Fibroblast of peridontal ligament (primary cell): ENCODE measurements around the gene PLEKHO2.

Source experiments
- DNase-seq: peaks from one replicate; pipeline ENCODE4 v3.0.0-alpha.2; 2010; ENCODE audit errors: extremely low read depth

PLEKHO2 gene

DNA sequence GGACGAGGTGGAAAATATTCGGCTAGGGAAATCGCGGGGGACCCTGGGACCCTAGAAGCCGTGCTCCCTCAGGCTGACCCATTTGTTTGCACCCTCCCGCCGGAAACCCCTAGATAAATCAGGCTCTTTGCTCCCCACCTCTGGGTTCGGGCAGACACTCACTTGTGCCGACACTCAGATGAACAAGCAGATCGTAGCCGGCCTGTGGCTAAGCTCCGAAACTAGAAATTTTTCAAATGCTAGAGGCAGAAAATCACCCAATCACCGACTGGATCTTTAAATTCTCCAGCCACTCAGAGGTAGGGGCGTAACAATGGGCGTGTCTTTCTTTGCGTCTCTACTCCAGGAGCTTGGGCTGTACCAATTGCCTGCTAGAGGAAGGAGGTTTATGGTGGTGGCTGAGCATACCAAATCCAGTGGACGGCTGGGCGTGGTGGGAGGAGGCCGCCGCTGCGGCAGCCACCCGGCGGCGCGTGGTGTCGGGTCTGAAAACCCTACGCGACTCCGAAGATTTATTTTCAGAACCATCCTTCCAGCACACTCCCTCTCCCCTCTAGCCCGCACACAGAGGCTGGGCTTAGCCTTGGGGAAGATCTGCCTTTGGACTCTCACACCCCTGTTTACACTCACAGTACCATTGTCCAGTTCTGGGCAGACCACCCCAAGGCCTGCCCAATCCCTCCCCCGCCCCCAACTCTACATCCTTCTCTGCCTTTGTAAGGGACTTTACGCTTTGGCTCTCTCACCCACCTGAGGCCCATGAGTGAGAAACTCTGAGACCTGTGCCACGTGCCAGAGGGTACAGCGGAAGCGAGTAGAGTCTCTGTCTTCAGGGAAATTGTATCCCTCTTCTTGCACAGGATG, 16.1 kb upstream of the PLEKHO2 start, which contains the start of gene PIF1:
PIF1 (minus strand) TSS at position 217 of the 864 bp plus-strand sequence. CDS start 1,312 bp downstream, outside the sequence.
- DNase-seq: peak; percentile 99

DNA sequence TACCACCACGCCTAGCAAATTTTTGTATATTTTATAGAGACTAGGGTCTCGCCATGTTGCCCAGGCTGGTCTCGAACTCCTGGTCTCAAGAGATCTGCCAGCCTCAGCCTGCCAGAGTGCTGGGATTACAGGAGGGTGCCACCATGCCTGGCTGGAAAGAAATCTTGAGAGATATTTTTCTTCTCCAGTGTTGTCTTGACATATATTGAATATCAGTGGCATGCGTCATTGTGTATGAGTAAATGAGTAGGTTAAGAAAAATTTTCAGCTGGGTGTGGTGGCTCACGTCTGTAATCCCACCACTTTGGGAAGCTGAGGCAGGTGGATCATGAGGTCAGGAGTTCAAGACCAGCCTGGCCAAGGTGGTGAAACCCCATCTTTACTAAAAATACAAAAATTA, 12.7 kb upstream of the PLEKHO2 start:
- DNase-seq: no peak

DNA sequence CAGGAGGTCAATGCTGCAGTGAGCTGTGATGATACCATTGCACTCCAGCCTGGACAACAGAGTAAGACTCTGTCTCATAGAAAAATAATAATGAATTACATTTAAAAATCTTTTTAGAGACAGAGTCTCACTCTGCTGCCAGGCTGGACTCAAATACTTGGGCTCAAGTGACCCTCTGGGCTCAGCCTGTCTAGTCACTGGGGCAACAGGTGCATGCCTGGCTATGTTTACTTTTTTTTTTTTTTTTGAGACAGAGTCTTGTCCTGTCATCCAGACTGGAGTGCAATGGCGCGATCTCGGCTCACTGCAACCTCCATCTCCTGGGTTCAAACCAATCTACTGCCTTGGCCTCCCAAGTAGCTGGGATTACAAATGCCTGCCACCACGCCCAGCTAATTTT, 8.0 kb upstream of the PLEKHO2 start:
- no peak for DNase-seq

- no peak for DNase-seq
Measured at GRCh38 chr15:64836023-64836536, 5.6 kb upstream of the PLEKHO2 start.

DNA sequence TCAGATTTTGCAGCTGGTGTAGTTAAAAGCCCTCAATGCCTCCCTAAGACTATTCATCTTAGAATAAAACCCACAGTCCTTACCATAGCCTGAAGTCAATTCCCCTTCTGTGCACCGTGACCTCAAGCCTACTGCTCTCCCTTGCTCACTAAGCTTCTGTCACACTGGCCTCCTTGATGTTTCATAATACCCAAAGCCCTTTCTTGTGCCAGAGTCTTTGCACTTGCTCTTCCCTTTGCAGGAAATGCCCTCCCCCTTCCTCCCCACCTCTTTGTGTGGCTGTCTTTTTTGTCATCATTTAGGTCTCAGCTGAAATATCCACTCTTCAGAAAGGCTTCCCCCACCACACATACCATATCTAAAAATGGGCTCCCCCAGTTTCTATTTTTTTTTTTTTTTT, 4.2 kb upstream of the PLEKHO2 start:
- no peak for DNase-seq

DNA sequence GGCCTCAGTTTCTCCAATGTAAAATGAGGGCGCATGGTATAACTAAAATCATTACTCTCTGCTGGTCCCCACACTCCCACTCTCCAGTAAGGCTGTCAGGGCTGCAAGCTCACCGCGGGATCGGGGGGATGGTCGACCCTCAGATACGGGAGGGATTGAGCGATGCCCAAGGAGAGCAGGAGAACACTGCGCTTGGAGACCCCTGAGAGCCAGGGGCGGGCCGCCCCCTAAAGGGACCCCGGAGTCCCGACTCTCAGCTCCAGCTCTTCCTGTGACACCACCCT, 713 bp upstream of the PLEKHO2 start:
- no peak for DNase-seq

GRCh38 chr15:64842096-64842939, 603 bp downstream of the PLEKHO2 start:
- DNase-seq: peak; percentile 41

DNA sequence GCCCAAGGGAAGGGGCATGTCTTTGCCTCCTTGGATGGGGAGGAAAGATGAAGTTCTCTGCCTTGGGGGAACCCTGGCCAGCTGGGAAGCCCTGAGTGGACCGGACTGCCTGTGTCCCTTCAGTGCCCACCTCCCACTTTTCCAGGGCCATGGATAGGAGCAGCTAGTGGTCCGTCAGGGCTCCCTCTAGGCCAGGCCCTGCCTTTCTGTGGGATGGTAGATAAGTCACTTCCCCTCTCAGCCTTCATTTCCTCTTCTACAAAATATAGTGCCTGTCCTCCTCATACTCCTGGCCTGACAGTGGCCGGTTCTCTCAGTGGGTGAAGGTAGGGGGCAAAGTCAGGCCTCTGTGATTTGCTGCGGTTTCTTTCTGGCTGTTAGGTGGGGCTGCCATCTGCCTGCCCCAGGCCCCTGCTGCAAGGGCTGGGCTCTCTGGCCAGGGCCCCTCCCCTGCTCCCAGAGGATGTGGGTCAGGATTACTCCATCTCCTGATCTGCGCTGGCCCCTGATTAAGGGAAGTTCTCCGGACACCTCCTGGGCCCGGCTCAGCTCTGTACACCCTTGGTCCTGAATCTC, 1.4 kb downstream of the PLEKHO2 start:
- DNase-seq: peak; percentile 41

- DNase-seq: no peak
Measured at GRCh38 chr15:64843991-64844390, 2.3 kb downstream of the PLEKHO2 start.

DNA sequence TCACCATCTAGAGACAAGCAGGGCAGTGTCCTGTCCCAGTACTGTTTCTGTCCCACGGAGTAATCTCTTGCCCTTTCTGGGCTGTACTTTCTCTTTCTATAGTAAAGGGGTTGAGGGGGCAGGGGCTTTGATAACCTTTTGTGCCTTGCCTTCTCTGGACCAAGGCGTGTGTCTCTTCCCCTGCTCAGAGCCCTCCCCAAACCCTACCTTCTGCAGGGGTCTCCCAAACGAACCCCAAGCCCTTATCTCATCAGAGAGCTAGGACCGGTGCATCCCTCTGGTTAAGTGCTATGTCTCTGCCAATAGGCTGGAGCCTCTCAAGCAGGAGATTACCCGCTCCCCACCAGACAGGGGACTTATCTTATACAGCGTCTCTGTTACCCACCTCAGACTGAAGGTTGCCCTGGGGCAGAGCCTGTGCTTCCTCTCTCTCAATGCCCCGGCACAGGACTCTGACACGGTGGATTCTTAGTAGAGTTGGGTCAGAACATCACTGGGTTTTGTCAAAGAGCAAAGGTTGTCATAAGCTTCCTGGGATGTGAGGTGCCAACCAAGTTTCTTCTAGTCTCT, 2.9 kb downstream of the PLEKHO2 start:
- no peak for DNase-seq

DNA sequence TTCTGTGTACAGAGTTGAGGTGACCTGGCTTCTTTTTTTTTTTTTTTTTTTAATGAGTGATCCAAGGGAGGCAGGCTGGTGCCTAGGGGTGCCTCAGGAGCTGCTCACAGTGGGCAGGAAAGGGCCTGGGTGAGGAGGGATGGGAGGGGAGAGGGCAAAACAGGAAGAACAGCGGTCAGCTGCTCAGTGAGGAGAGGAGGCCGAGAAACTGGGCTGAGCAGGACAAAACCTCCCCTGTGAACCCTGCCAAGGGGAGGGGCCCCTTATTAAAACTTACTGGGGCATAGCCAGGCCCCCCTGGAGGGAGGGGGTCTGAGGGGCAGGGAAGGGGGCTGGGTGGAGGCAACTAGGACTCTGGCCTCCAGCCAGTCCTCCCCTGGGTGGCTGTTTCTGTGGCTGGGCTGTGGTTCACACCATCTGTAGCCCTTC, 3.5 kb downstream of the PLEKHO2 start:
- no peak for DNase-seq

DNA sequence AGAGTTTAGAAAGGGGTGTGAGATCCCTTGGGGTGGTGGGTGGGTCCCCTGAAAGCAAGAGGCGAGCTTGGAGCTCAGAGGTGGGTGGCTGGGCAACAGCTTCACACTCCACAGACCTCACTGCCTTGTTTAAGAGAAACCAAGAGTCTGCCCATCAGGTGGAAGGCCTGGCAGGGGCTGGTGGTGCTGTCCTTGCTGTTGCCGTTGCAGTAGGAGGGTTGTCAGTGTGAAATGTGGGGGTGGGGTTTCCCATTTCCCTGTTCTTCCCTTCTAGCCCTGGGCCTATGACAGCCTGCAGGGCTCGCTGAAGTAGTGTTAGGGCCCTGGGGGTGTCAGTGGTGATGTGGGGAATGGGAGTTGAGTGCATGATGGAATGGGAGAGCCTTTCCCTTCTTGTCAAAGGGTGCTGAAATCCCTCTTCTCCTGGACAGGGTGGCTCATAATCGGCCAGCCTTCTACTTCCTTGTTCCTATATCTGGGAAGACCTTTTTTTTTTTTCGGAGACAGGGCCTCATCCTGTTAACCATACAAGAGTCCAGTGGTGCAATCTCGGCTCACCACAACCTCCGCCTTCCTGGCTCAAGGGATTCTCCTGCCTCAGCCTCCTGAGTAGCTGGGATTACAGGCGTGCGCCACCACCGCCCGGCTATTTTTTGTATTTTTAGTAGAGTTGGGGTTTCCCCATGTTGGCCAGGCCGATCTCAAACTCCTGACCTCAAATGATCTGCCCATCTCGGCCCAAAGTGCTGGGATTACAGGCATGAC, 4.3 kb downstream of the PLEKHO2 start:
- DNase-seq: no peak

GRCh38 chr15:64847016-64847415, 5.3 kb downstream of the PLEKHO2 start:
- no peak for DNase-seq

- DNase-seq: no peak
Measured at GRCh38 chr15:64847448-64847847, 5.7 kb downstream of the PLEKHO2 start.

DNA sequence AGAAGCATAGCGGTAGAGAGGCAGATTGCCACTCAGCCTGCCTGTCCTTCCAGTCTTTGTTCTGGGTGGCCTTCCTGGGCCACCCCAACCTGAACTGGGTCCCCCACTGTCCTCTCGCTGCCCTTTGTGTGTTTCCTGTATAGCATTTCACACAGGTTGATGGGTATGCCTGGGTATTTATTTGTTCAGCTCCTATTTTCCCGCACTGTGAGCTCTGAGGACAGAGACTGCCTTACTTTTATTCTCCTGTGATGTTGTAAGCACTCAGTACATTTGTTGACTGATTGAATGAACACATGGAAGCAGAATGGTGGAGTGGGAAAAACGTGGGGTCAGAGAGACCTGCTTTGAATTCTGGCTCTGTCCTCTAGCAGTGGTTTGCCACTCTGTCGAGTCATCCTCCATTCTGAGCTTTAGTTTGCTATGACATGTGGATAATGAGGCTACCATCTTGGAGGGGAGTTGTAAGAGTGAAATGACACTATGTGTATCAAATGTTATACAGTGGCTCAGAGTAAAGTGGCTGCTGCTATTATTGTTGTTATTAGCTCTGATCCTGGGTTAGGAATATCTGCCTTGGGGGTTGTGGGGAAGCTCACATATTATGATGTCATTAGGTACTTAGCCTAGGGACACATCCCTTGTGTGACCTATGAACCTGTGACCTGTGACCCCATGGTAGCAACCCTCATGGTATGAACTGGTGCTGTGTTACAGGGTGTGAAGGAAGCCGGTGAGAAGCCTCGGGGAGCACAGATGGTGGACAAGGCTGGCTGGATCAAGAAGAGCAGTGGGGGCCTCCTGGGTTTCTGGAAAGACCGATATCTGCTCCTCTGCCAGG, 6.4 kb downstream of the PLEKHO2 start:
- DNase-seq: no peak

GRCh38 chr15:64850778-64851502, 9.2 kb downstream of the PLEKHO2 start:
- no peak for DNase-seq

- DNase-seq: peak; percentile 83
Measured at GRCh38 chr15:64851503-64851840, 9.8 kb downstream of the PLEKHO2 start.

- no peak for DNase-seq
Measured at GRCh38 chr15:64854041-64854440, 12.3 kb downstream of the PLEKHO2 start.

DNA sequence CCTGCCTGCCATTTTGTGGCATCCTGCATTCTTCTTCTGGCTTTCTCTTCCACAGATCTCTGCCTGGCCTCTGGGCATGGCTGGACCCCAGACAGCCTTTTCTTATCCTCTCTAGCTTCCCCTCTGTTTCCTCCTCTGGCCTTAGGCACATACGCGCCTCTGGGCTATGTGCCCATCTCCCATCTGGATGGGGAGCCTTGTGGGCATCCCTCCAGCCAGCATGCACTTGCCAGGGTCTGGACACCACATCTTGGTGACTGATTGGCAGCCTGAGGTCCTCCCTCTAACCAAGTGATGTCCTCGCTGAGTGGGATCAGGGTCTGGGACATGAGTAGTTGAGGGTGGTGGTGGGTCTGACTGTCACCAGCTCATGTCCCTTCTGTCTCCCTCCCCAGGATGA, 12.8 kb downstream of the PLEKHO2 start:
- no peak for DNase-seq
